ENCODE measurements around the gene TSC1.

Gene TSC1

GRCh38 chr9:132903574-132904492, 40.6 kb downstream of the TSC1 start:
- no peak for TF ChIP-seq ZNF501 (tag by site-specific recombination; IDR thresholded peaks at IDR 0.05)
- TF ChIP-seq ZNF423 (tag by site-specific recombination; IDR thresholded peaks at IDR 0.05), result no peak
- no peak for TF ChIP-seq KLF10 (tag by site-specific recombination; IDR thresholded peaks at IDR 0.05)
- TF ChIP-seq YY1 (tag by site-specific recombination; IDR thresholded peaks at IDR 0.05), result no peak
- TF ChIP-seq ZNF202 (tag by site-specific recombination; IDR thresholded peaks at IDR 0.05; ENCODE audit: borderline replicate concordance), result no peak
- TF ChIP-seq ZNF311 (tag by site-specific recombination; IDR thresholded peaks at IDR 0.05; ENCODE audit: borderline replicate concordance), result no peak
- TF ChIP-seq ZNF148 (tag by site-specific recombination; IDR thresholded peaks at IDR 0.05; ENCODE audit: borderline replicate concordance), result no peak
- no peak for TF ChIP-seq EGR2 (tag by site-specific recombination; IDR thresholded peaks at IDR 0.05; ENCODE audit: low read depth)
- no peak for TF ChIP-seq REPIN1 (tag by site-specific recombination; IDR thresholded peaks at IDR 0.05; ENCODE audit: low read depth)
- TF ChIP-seq ZNF555 (tag by site-specific recombination; conservative IDR thresholded peaks at IDR 0.05), result no peak
- peaks cover 4 to 81% of the 10 kb centered on the region in 2 experiments; a peak in 2 of 3 replicates for H3K36me3 ChIP-seq (ENCODE audit: control insufficient read depth in 2 of 2, insufficient read depth in 1 of 2, low read length in 2 of 2)
- CTCF ChIA-PET, result interaction anchor here (0.7 to 6.6 kb wide), 12 partner anchors 8 to 397 kb away, joined by 3 to 160 read pairs (median 9); partner anchors contain the start of genes AK8 and SPACA9
- H3K4me3 ChIP-seq (ENCODE audit: low read depth, low read length), result no peak overlapping the region
- POLR2A ChIA-PET, result no interaction called here
- H3K27ac ChIP-seq (ENCODE audit: extremely low read depth, low read depth, low read length), result no peak overlapping the region
- H3K4me1 ChIP-seq (ENCODE audit: control insufficient read depth, insufficient read depth, low read length), result no peaks in the 10 kb centered on the region
- no peaks in the 10 kb centered on the region for H3K9me3 ChIP-seq (ENCODE audit: control insufficient read depth, insufficient read depth, low read depth, low read length)

DNA sequence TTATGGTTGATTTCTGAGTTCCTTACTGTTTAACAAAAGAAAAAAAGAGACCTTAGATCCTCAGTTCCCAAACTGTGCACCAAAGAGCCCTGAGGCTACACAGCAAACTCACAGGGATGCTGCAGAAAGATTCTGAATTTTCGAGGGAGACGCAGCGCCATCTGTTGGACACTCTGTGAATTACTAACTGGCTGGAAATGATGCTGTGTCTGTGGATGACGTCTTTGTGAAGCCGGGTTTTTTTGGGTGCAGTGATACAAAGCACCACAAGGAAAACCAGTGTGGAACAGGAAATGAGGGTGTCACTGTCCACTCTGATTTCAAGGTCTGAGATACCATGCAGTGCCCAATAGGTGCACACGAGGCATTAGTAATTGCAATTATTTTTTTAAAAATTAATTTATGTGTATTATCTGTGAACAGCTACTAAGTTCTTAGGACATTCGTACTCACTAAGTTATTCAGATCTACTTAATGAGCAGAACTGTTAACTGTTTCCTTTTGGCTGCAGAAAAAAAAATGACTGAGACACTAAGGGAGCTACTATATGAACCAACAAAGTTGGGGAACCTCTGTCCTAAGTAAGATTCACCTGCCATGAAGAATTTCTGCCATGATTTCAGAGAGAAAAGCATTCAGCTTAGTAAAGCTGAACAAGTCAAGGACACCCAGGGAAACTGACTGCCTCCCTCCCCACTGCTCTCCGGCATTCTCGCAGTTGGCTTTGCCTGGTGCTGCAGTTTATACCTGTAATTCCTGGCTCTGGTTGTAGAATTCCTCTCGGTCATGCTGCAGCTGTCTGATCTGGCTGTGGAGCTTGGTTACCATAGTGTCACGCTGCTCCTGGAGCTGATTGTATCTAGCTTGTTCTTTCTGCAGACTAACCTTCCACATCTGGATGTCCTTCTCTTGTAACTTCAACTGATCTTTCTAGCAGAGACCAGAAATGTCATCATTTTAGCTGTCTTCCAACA, 42.3 kb downstream of the TSC1 start:
- Histone ChIP-seq H3K4me1 (ENCODE audit: control insufficient read depth, insufficient read depth, low read length) (no peaks in the 10 kb centered on the region), H3K36me3 (ENCODE audit: control insufficient read depth in 2 of 2, insufficient read depth in 1 of 2, low read length in 2 of 2) (peaks cover 10 to 92% of the 10 kb centered on the region in 2 experiments), H3K4me3 (ENCODE audit: low read depth, low read length) (no peak overlapping the region), H3K9me3 (ENCODE audit: control insufficient read depth, insufficient read depth, low read depth, low read length) (no peaks in the 10 kb centered on the region), H3K27ac (ENCODE audit: extremely low read depth, low read depth, low read length) (no peak overlapping the region)
- TF ChIP-seq ZNF629 (tag by site-specific recombination; IDR thresholded peaks at IDR 0.05), result peak; percentile 62
- no peak for TF ChIP-seq ZFP41 (tag by site-specific recombination; IDR thresholded peaks at IDR 0.05; ENCODE audit: borderline replicate concordance)
- TF ChIP-seq ZNF19 (tag by site-specific recombination; IDR thresholded peaks at IDR 0.05; ENCODE audit: low read depth), result no peak
- TF ChIP-seq ATF2 (tag by site-specific recombination; IDR thresholded peaks at IDR 0.05; ENCODE audit: low read depth), result peak; percentile 76
- no peak for TF ChIP-seq ZNF639 (tag by site-specific recombination; IDR thresholded peaks at IDR 0.05)
- TF ChIP-seq ZNF654 (tag by site-specific recombination; IDR thresholded peaks at IDR 0.05; ENCODE audit: low read depth), result peak; percentile 64
- TF ChIP-seq ZBTB21 (tag by site-specific recombination; IDR thresholded peaks at IDR 0.05), result peak; percentile 61
- TF ChIP-seq ZNF2 (tag by site-specific recombination; IDR thresholded peaks at IDR 0.05), result 0 out of 2 replicates have a peak, but pooled peaks have one; percentile 61
- no peak for TF ChIP-seq ZNF24 (tag by site-specific recombination; IDR thresholded peaks at IDR 0.05)
- TF ChIP-seq CTCF (tag by site-specific recombination; IDR thresholded peaks at IDR 0.05), result peak; percentile 88
- ChIA-PET POLR2A (interaction anchor here (0.9 kb wide), 1 partner anchor 231 kb away, joined by 3 read pairs; the partner anchor contains the start of gene GTF3C4), CTCF (interaction anchor here (0.6 to 6.6 kb wide), 60 partner anchors 9 to 1108 kb away, joined by 3 to 160 read pairs (median 4); partner anchors contain the start of genes AK8, DDX31 and SPACA9)
